GM12878 (cell line): ENCODE data around the gene EVPLL. TPM values are rescaled to one million over a fixed set of nuclear protein-coding genes. Genes with fewer than 3 reads are reported as not detected.

Source experiments
- ATAC-seq: fragments of 200-7000 bp; cut with Tn5 transposase; 3 replicates; pipeline ENCODE4 v1.9.1; 2020; ENCODE audit warnings: mild to moderate bottlenecking, moderate library complexity
- Bru-seq: library from RNA; stranded (reverse); fragments of 400-500 nt; gene quantifications from one replicate; lab custom pipeline; 2021; lab: Mats Ljungman, UMichigan
- BruChase-seq, 2 experiments: library from RNA; stranded (reverse); fragments of 400-500 nt; gene quantifications; one replicate each; lab custom pipeline; 2021; lab: Mats Ljungman, UMichigan
- BruUV-seq: library from RNA; stranded (reverse); fragments of 400-500 nt; replicated peaks from 2 replicates; lab custom pipeline; 2021; lab: Mats Ljungman, UMichigan
- CTCF ChIA-PET: fragments of 300-600 bp; sonication (Branson Sonifier 250); formaldehyde crosslinking; extraction: SDS; loops from one replicate; lab custom pipeline; 2021; ENCODE audit warnings: inconsistent platforms; lab: Yijun Ruan, JAX
- POLR2A ChIA-PET: fragments of 350-600 bp; formaldehyde crosslinking; extraction: SDS; loops from one replicate; lab custom pipeline; 2021; ENCODE audit warnings: inconsistent platforms; lab: Charles Lee
- RAD21 ChIA-PET: fragments of 300-600 bp; sonication (Branson Sonifier 250); formaldehyde crosslinking; loops from one replicate; lab custom pipeline; 2023; ENCODE audit warnings: antibody characterized with exemption; ENCODE audit not compliant: unreplicated experiment; lab: Charles Lee
- SMC1A ChIA-PET: fragments of 300-600 bp; sonication (Branson Sonifier 250); formaldehyde crosslinking; loops from one replicate; lab custom pipeline; 2023; ENCODE audit not compliant: unreplicated experiment, uncharacterized antibody; lab: Charles Lee
- DNase-seq: peaks from one replicate; pipeline ENCODE4 v3.0.0-alpha.2; 2011; ENCODE audit warnings: low read depth, low spot score
- FAIRE-seq: peaks from 3 replicates; lab custom pipeline; 2011; peaks lifted over from hg19 to GRCh38; lab: Jason Lieb, UNC
- H2AFZ ChIP-seq: 2 replicates; pipeline ENCODE4 v1.6.0; 2011; ENCODE audit warnings: low read depth, low read length, control low read depth; ENCODE audit not compliant: control insufficient read depth
- H3K27ac ChIP-seq: 2 replicates; pipeline ENCODE4 v1.5.1; 2011; ENCODE audit warnings: control low read depth; ENCODE audit not compliant: control insufficient read depth, insufficient read depth
- H3K27me3 ChIP-seq, 2 experiments: replicated peaks in 1 of 2; 2 replicates each; pipeline versions ENCODE4 v1.6.0 to v1.6.1; 2011; ENCODE audit warnings: low read length in 1 of 2; ENCODE audit not compliant: control insufficient read depth in 2 of 2, insufficient read depth in 2 of 2
- H3K36me3 ChIP-seq, 2 experiments: 2 replicates each; pipeline ENCODE4 v1.5.1; 2011; ENCODE audit warnings: low read length in 1 of 2; ENCODE audit not compliant: control insufficient read depth in 2 of 2, insufficient read depth in 2 of 2
- H3K4me1 ChIP-seq: 2 replicates; pipeline ENCODE4 v1.6.1; 2011; ENCODE audit warnings: mild to moderate bottlenecking, low read length, moderate library complexity, mixed read lengths; ENCODE audit not compliant: control insufficient read depth, insufficient read depth
- H3K4me2 ChIP-seq: 2 replicates; pipeline ENCODE4 v1.6.0; 2011; ENCODE audit warnings: control low read depth; ENCODE audit not compliant: control insufficient read depth, insufficient read depth
- H3K4me3 ChIP-seq: fragments of 200-600 bp; sonication (generic); 2 replicates; pipeline ENCODE4 v1.5.1; 2016
- H3K79me2 ChIP-seq: 2 replicates; pipeline ENCODE4 v1.6.0; 2011; ENCODE audit warnings: low read length; ENCODE audit not compliant: control insufficient read depth, insufficient read depth
- H3K9ac ChIP-seq: 2 replicates; pipeline ENCODE4 v1.8.0; 2011; ENCODE audit warnings: low read length, control low read depth, mixed read lengths; ENCODE audit not compliant: control insufficient read depth, insufficient read depth
- H3K9me3 ChIP-seq: replicated peaks from 3 replicates; pipeline ENCODE4 v1.5.1; 2011; ENCODE audit warnings: mild to moderate bottlenecking, low read length; ENCODE audit not compliant: control insufficient read depth, insufficient read depth
- H4K20me1 ChIP-seq: 2 replicates; pipeline ENCODE4 v1.6.0; 2011; ENCODE audit not compliant: control insufficient read depth, insufficient read depth
- BHLHE40 ChIP-seq, 2 experiments: fragments of 450-650 bp in 1 of 2; IDR thresholded peaks; 2 replicates each; pipeline ENCODE4 v1.6.1; 2011 to 2017; ENCODE audit warnings: low read depth in 2 of 2, borderline replicate concordance in 1 of 2, improper control_type of control experiment in 1 of 2, low read length in 1 of 2, mild to moderate bottlenecking in 1 of 2
- ETV6 ChIP-seq, 2 experiments: fragments of 450-650 bp in 1 of 2; IDR thresholded peaks in 1 of 2; conservative IDR thresholded peaks in 1 of 2; 2 replicates each; pipeline ENCODE4 v1.6.1; 2014; ENCODE audit warnings: antibody characterized with exemption in 1 of 2, borderline replicate concordance in 1 of 2, low read depth in 1 of 2, mild to moderate bottlenecking in 1 of 2, moderate library complexity in 1 of 2
- NR2F1 ChIP-seq: fragments of 450-650 bp; conservative IDR thresholded peaks from 2 replicates; pipeline ENCODE4 v1.6.1; 2017; ENCODE audit warnings: mild to moderate bottlenecking
- WGBS: methylation state at CpG from one replicate; pipeline ENCODE4 v1.1.6; 2016; ENCODE audit warnings: low lambda C conversion rate; ENCODE audit not compliant: insufficient replicate concordance, insufficient coverage; ENCODE audit errors: missing lambda C conversion rate; 5-methylcytosine and 5-hydroxymethylcytosine counted together
- in situ Hi-C: fragments of 300-500 bp; cut with MboI; formaldehyde crosslinking; loops from 9 replicates; pipeline ENCODE4 v1.14.3; 2018; ENCODE audit warnings: mixed read lengths
- intact Hi-C: fragments of 100-400 bp; cut with micrococcal nuclease; formaldehyde crosslinking; loops from one replicate; pipeline ENCODE4 v1.14.2; 2022; ENCODE audit not compliant: unreplicated experiment
- long read RNA-seq, 2 experiments: library from polyadenylated mRNA; unstranded; transcript quantifications; one replicate each; pipeline ENCODE4 v2.0.0, GENCODE V29; 2019 to 2020
- polyA minus RNA-seq, 3 experiments: library from RNA; depleted of rRNA, polyadenylated mRNA; stranded (reverse); fragments of >200 nt; gene quantifications; 2 replicates each; pipeline ENCODE4 v1.2.3, GENCODE V29; 2011
- polyA plus RNA-seq, 11 experiments: library from polyadenylated mRNA; depleted of rRNA in 4 of 11; unstranded in 6 of 11; stranded (reverse) in 5 of 11; fragments of >200 nt; fragmentation: Nextera tagmentation in 4 of 11; fragmentation: Illumina TruSeq in 1 of 11; extraction: Ambion mirVana in 4 of 11; extraction: Trizol in 1 of 11; gene quantifications; 1 replicate in 1 of 11; 2 replicates in 10 of 11; pipeline versions ENCODE4 v1.2.1 to v1.2.3, GENCODE V29; 2011 to 2016; ENCODE audit warnings: inconsistent platforms in 2 of 11, missing spikeins in 2 of 11, low read depth in 1 of 11
- total RNA-seq, 4 experiments: library from RNA; depleted of rRNA in 3 of 4; stranded (reverse); fragments of >200 nt in 3 of 4; fragmentation: Illumina TruSeq in 1 of 4; extraction: Trizol in 1 of 4; gene quantifications; 2 replicates each; pipeline versions ENCODE4 v1.2.1 to v1.2.3, GENCODE V29; 2013 to 2021

EVPLL gene
- total RNA-seq (2013; cell fraction: nucleolus; rRNA removed) = not detected in 2 replicates
- total RNA-seq (2014; rRNA removed) = not detected in 2 replicates
- not detected in 2 replicates for total RNA-seq (2014; rRNA removed; fragmentation: Illumina TruSeq; extraction: Trizol)
- total RNA-seq (2021) = not detected in 2 replicates
- not detected for polyA plus RNA-seq (2011; ENCODE audit: low read depth)
- polyA plus RNA-seq (2011; rRNA removed) = not detected in 2 replicates
- not detected in 2 replicates for polyA plus RNA-seq (2011; cell fraction: cytosol; rRNA removed)
- not detected in 2 replicates for polyA plus RNA-seq (2011; cell fraction: nucleus; rRNA removed)
- polyA plus RNA-seq (2012) = not detected in 2 replicates
- polyA plus RNA-seq (2014; fragmentation: Illumina TruSeq; extraction: Trizol) = not detected in 2 replicates
- not detected for polyA plus RNA-seq (2014; fragmentation: Nextera tagmentation; extraction: Ambion mirVana)
- polyA plus RNA-seq (2014; rRNA removed) = not detected in 2 replicates
- polyA plus RNA-seq (2016; fragmentation: Nextera tagmentation; extraction: Ambion mirVana) = not detected
- not detected in 2 replicates for polyA minus RNA-seq (2011; rRNA and poly(A)+ RNA removed)
- polyA minus RNA-seq (2011; cell fraction: cytosol; rRNA and poly(A)+ RNA removed) = not detected in 2 replicates
- polyA minus RNA-seq (2011; cell fraction: nucleus; rRNA and poly(A)+ RNA removed) = not detected in 2 replicates
- not detected for Bru-seq, nascent RNA
- BruChase-seq, experiment 1, labeled RNA remaining after a 6-hour chase = percentile 0 among the genes with signal in this experiment
- percentile 7 among the genes with signal in this experiment for BruChase-seq, experiment 2, labeled RNA remaining after a 2-hour chase
- long read RNA-seq, experiment 1 = 0 reads
- long read RNA-seq, experiment 2 = 0 reads

- peaks cover 5% of the 10 kb centered on the region; the same call in 1 of the 2 replicates for H3K4me1 ChIP-seq
- POLR2A ChIA-PET = no interaction called here
- peaks cover 3% of the 10 kb centered on the region; the same call in 1 of the 3 replicates for H3K9me3 ChIP-seq
- no peak for DNase-seq
- intact Hi-C loops = no loop called here
- H3K27ac ChIP-seq = no peak within 1 kb of the TSS
- no TSS peak for BruUV-seq
- no peaks in the 10 kb centered on the region for H3K79me2 ChIP-seq
- H3K4me2 ChIP-seq = no peak within 1 kb of the TSS
- 15% methylated on average over 18 of the region's 20 CpGs for WGBS
- no peak within 1 kb of the TSS; the same call in 1 of the 2 replicates for H2AFZ ChIP-seq
- no peak within 1 kb of the TSS for H3K9ac ChIP-seq
- TF ChIP-seq ETV6 (conservative IDR thresholded peaks at IDR 0.05 in 1 of 2, IDR thresholded peaks at IDR 0.05 in 1 of 2; ENCODE audit: borderline replicate concordance in 1 of 2, low read depth in 1 of 2) (no peak), BHLHE40 (IDR thresholded peaks at IDR 0.05; ENCODE audit: borderline replicate concordance in 1 of 2, low read depth in 2 of 2, low read length in 1 of 2) (0 out of 4 replicates have a peak, but pooled peaks of 1 of the 2 experiments have one; percentile 19), NR2F1 (no peak)
- no peaks in the 10 kb centered on the region for H3K27me3 ChIP-seq
- no peaks in the 10 kb centered on the region for H3K36me3 ChIP-seq
- CTCF ChIA-PET = interaction anchor here (0.7 kb wide), 1 partner anchor 564 kb away, joined by 3 read pairs; no protein-coding TSS in a partner anchor
- ATAC-seq = peak; percentile 54
- no peak for FAIRE-seq
- in situ Hi-C loops = no loop called here
- RAD21 ChIA-PET = no interaction called here
- SMC1A ChIA-PET = no interaction called here
- no peaks in the 10 kb centered on the region for H4K20me1 ChIP-seq
- H3K4me3 ChIP-seq = no peak within 1 kb of the TSS
These were observed at the start of gene EVPLL for GRCh38 chr17:18377437-18378204. Gene EVPLL (plus strand): TSS chr17:18377778. CDS start chr17:18380938, 3,160 bp downstream.
